ENCODE results near the gene MOB4. TPM values are rescaled to one million over a fixed set of nuclear protein-coding genes. Genes with fewer than 3 reads are reported as not detected.

Gene MOB4
- total and polyA plus RNA-seq, 10 of the 15 experiments (the other 5 are each of a cell fraction or from before 2014, with no cell fraction given) = 13.5 to 44.2 (median 32.4) TPM

DNA sequence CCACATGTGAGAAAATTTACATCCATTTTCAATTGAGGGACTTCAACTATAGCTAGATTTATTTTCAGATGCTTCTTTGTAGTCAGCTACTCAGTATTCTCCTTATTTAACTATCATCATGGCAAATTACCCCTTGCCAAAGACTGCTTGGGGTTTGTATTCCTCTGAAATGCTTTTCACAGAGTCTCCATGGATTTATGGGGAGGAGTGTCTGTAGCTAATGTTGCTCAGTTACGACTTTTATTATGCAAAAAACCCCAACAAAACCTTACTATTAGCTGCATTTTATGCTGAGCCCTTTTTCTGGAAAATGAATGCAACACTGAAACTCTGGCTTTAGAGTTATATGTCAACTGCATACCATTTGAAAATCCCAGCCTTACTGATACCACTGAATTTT, 80.9 kb downstream of the MOB4 start:
- no peaks in the 10 kb centered on the region for H3K79me2 ChIP-seq (ENCODE audit: control insufficient read depth, insufficient read depth, low read length)
- no peaks in the 10 kb centered on the region for H4K20me1 ChIP-seq (ENCODE audit: control insufficient read depth, insufficient read depth)
- H3K9ac ChIP-seq (ENCODE audit: control insufficient read depth, insufficient read depth, low read length) = no peak overlapping the region
- no peak overlapping the region for H3K4me3 ChIP-seq
- no peak for ATAC-seq
- no peak for DNase-seq (ENCODE audit: low read depth, low spot score)
- ChIA-PET POLR2A (no interaction called here), RAD21 (ENCODE audit: unreplicated experiment) (no interaction called here), SMC1A (ENCODE audit: uncharacterized antibody, unreplicated experiment) (interaction anchor here (1.0 to 2.0 kb wide), 2 partner anchors 9 to 52 kb away, joined by 3 to 6 read pairs; no protein-coding TSS in a partner anchor), CTCF (interaction anchor here (1.0 kb wide), 1 partner anchor 205 kb away, joined by 3 read pairs; no protein-coding TSS in a partner anchor)
- no TSS peak for BruUV-seq (replicated peaks)
- WGBS (ENCODE audit: insufficient coverage, insufficient replicate concordance, low lambda C conversion rate, missing lambda C conversion rate) = 53% methylated on average over 1 of the region's 1 CpG
- H3K27ac ChIP-seq (ENCODE audit: control insufficient read depth, insufficient read depth) = no peak overlapping the region
- no peak for FAIRE-seq
- in situ Hi-C loops (cut with MboI) (no loop called here), intact Hi-C loops (cut with micrococcal nuclease; ENCODE audit: unreplicated experiment) (no loop called here)
- H3K4me1 ChIP-seq (ENCODE audit: control insufficient read depth, insufficient read depth, low read length) = peaks cover 6% of the 10 kb centered on the region
- H3K4me2 ChIP-seq (ENCODE audit: control insufficient read depth, insufficient read depth) = no peak overlapping the region
- no peaks in the 10 kb centered on the region for H3K36me3 ChIP-seq (ENCODE audit: control insufficient read depth in 2 of 2, insufficient read depth in 2 of 2, low read length in 1 of 2)
- no peaks in the 10 kb centered on the region; the same call in 2 of the 3 replicates for H3K9me3 ChIP-seq (replicated peaks; ENCODE audit: control insufficient read depth, insufficient read depth, low read length)
- no peak overlapping the region for H2AFZ ChIP-seq (ENCODE audit: control insufficient read depth, low read depth, low read length)
- no peaks in the 10 kb centered on the region for H3K27me3 ChIP-seq (replicated peaks in 1 of 2; ENCODE audit: control insufficient read depth in 2 of 2, insufficient read depth in 2 of 2, low read length in 1 of 2)
- TF ChIP-seq YBX1 (IDR thresholded peaks at IDR 0.05) = no peak
- TF ChIP-seq, protein P1, sequence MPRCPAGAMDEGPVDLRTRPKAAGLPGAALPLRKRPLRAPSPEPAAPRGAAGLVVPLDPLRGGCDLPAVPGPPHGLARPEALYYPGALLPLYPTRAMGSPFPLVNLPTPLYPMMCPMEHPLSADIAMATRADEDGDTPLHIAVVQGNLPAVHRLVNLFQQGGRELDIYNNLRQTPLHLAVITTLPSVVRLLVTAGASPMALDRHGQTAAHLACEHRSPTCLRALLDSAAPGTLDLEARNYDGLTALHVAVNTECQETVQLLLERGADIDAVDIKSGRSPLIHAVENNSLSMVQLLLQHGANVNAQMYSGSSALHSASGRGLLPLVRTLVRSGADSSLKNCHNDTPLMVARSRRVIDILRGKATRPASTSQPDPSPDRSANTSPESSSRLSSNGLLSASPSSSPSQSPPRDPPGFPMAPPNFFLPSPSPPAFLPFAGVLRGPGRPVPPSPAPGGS (IDR thresholded peaks at IDR 0.05; ENCODE audit: borderline replicate concordance, insufficient read depth, low read depth, low read length, poor library complexity, severe bottlenecking) = no peak
- TF ChIP-seq RUNX3 (IDR thresholded peaks at IDR 0.05; ENCODE audit: low read length) = no peak
- no peak for TF ChIP-seq IRF4 (IDR thresholded peaks at IDR 0.05; ENCODE audit: low read depth, low read length)
- TF ChIP-seq ZZZ3 (IDR thresholded peaks at IDR 0.05; ENCODE audit: control insufficient read depth, insufficient read length, low read depth) = no peak
- no peak for TF ChIP-seq NFYB (IDR thresholded peaks at IDR 0.05; ENCODE audit: insufficient read depth, low read depth, low read length)

- no peak overlapping the region for H3K9ac ChIP-seq (ENCODE audit: control insufficient read depth, insufficient read depth, low read length)
- POLR2A ChIA-PET = no interaction called here
- TF ChIP-seq ASH2L (IDR thresholded peaks at IDR 0.05; ENCODE audit: borderline replicate concordance, low read depth) (no peak), SREBF2 (IDR thresholded peaks at IDR 0.05; ENCODE audit: low read length) (no peak), RELA (IDR thresholded peaks at IDR 0.05; ENCODE audit: borderline replicate concordance, partially characterized antibody) (no peak)
- SMC1A ChIA-PET (ENCODE audit: uncharacterized antibody, unreplicated experiment) = interaction anchor here (1.0 to 2.0 kb wide), 2 partner anchors 8 to 52 kb away, joined by 3 to 6 read pairs; no protein-coding TSS in a partner anchor
- H4K20me1 ChIP-seq (ENCODE audit: control insufficient read depth, insufficient read depth) = no peaks in the 10 kb centered on the region
- in situ Hi-C loops (cut with MboI) = no loop called here
- H3K4me2 ChIP-seq (ENCODE audit: control insufficient read depth, insufficient read depth) = no peak overlapping the region
- H3K4me3 ChIP-seq = no peak overlapping the region
- peaks cover 6% of the 10 kb centered on the region for H3K4me1 ChIP-seq (ENCODE audit: control insufficient read depth, insufficient read depth, low read length)
- H3K27ac ChIP-seq (ENCODE audit: control insufficient read depth, insufficient read depth) = no peak overlapping the region
- no peaks in the 10 kb centered on the region for H3K36me3 ChIP-seq (ENCODE audit: control insufficient read depth in 2 of 2, insufficient read depth in 2 of 2, low read length in 1 of 2)
- ATAC-seq = no peak
- no peak for FAIRE-seq
- intact Hi-C loops (cut with micrococcal nuclease; ENCODE audit: unreplicated experiment) = no loop called here
- CTCF ChIA-PET = interaction anchor here (1.0 kb wide), 1 partner anchor 206 kb away, joined by 3 read pairs; no protein-coding TSS in a partner anchor
- DNase-seq (ENCODE audit: low read depth, low spot score) = no peak
- no peak overlapping the region for H2AFZ ChIP-seq (ENCODE audit: control insufficient read depth, low read depth, low read length)
- no peaks in the 10 kb centered on the region for H3K79me2 ChIP-seq (ENCODE audit: control insufficient read depth, insufficient read depth, low read length)
- no TSS peak for BruUV-seq (replicated peaks)
- 90% methylated on average over 4 of the region's 4 CpGs for WGBS (ENCODE audit: insufficient coverage, insufficient replicate concordance, low lambda C conversion rate, missing lambda C conversion rate)
- RAD21 ChIA-PET (ENCODE audit: unreplicated experiment) = no interaction called here
- no peaks in the 10 kb centered on the region; the same call in 2 of the 3 replicates for H3K9me3 ChIP-seq (replicated peaks; ENCODE audit: control insufficient read depth, insufficient read depth, low read length)
- no peaks in the 10 kb centered on the region for H3K27me3 ChIP-seq (replicated peaks in 1 of 2; ENCODE audit: control insufficient read depth in 2 of 2, insufficient read depth in 2 of 2, low read length in 1 of 2)
These were observed 81.3 kb downstream of the MOB4 start for GRCh38 chr2:197597166-197597565.
